ENCODE measurements around the gene DOK7.

DOK7 gene

DNA sequence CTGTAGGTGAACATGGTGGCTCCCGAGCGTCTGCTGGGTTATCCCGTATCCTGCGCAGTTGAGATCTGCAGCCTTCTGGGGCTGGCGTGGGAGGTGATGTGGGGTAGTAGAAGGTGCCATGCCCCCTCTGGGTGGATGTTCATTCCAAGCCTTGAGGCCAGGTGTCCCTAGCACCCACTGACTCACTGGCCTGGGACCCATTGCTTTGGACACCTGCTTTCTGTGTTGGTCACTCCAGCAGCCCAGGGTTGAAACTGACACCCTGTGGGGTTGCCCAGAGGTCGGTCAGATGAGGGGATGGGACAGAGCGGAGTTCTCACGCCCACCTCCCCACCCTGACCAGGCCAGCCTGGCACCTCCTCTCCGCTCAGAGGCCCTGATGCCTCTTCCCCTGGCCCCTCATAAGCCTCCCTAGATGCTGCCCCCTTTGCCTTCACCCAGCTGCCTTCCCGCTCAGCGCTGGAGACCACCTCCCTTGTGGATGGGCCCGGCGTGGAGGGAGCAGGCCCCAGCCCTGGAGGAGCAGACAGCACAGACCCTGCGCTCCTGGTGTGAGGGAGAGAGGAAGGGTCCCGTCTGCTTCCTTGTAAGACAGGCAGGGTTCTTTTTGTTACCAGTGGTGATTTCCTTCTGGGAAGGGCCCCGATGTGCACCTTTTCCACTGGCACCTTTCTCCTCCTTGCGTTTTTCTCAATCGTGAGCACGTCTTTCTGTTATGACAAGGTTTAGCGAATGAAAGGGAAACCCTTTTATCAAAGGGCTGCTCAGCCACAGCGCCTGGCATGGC lies 2.0 kb downstream of the DOK7 start:
- DNase-seq (ENCODE audit: extremely low spot score), result no peak
- ChIA-PET CTCF (interaction anchor here (1.0 kb wide), 1 partner anchor 15 kb away, joined by 3 read pairs; no protein-coding TSS in a partner anchor), POLR2A (no interaction called here)
- TF ChIP-seq, protein P1, sequence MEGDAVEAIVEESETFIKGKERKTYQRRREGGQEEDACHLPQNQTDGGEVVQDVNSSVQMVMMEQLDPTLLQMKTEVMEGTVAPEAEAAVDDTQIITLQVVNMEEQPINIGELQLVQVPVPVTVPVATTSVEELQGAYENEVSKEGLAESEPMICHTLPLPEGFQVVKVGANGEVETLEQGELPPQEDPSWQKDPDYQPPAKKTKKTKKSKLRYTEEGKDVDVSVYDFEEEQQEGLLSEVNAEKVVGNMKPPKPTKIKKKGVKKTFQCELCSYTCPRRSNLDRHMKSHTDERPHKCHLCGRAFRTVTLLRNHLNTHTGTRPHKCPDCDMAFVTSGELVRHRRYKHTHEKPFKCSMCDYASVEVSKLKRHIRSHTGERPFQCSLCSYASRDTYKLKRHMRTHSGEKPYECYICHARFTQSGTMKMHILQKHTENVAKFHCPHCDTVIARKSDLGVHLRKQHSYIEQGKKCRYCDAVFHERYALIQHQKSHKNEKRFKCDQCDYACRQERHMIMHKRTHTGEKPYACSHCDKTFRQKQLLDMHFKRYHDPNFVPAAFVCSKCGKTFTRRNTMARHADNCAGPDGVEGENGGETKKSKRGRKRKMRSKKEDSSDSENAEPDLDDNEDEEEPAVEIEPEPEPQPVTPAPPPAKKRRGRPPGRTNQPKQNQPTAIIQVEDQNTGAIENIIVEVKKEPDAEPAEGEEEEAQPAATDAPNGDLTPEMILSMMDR (IDR thresholded peaks at IDR 0.05; ENCODE audit: control extremely low read depth, extremely low read depth, low read depth, missing control alignments), result no peak

DNA sequence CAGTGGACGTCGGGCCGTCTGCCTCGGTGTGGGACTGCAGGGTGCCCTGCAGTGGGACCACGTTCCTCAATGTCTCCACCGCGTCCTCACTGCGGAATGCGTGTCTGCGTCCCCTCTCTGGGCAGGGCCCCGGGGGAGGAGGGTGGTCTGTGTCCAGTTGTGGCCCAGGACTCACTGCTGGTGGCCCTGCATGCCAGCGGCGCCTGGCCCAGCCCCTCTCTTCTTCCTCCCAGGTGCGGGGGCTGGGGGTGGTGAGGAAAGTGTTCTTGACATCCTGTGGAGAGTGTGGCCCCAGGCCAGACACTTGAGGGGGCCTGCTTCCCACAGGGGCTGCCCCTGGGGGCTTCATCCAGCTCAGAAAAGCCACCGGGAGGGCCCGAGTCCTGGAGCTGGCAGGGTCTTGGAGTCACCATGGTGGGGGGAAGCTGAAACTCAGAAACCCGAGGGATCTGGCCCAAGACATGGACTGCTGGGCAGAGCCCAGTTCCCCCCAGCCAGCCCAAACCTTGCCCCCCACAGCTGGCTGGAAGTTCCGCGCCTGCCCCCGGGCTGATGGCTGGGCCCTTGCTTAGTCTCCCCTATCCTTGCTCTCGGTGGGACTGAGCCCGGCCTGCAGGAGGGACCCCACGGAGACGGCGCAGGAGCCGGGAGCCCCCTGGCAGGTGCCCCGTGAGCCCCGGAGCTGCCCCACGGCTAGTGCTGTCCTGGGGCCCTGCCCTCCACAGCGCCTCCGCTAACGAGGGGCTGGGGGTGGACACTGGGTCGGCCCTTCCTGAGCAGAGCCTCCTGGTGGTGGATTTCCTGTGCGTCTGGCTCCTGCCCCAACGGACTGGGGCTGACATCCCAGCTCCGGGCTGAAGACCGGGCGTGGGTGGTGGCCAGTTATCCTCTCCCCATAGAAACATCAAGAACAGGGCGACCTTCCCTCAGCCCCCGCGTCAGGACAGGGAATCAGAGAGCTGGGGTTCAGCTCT lies 2.9 kb downstream of the DOK7 start:
- ChIA-PET POLR2A (no interaction called here), CTCF (interaction anchor here (1.3 kb wide), 1 partner anchor 14 kb away, joined by 7 read pairs; no protein-coding TSS in a partner anchor)
- TF ChIP-seq, protein P1 (IDR thresholded peaks at IDR 0.05; ENCODE audit: control extremely low read depth, extremely low read depth, low read depth, missing control alignments), result no peak
- DNase-seq (ENCODE audit: extremely low spot score), result no peak

GRCh38 chr4:3466691-3467600 lies 3.8 kb downstream of the DOK7 start:
- ChIA-PET POLR2A (no interaction called here), CTCF (interaction anchor here (1.1 to 1.3 kb wide), 2 partner anchors 13 to 14 kb away, joined by 5 to 7 read pairs; no protein-coding TSS in a partner anchor)
- TF ChIP-seq, protein P1 (IDR thresholded peaks at IDR 0.05; ENCODE audit: control extremely low read depth, extremely low read depth, low read depth, missing control alignments), result no peak
- no peak for DNase-seq (ENCODE audit: extremely low spot score)

GRCh38 chr4:3467601-3468031 lies 4.5 kb downstream of the DOK7 start:
- TF ChIP-seq, protein P1 (IDR thresholded peaks at IDR 0.05; ENCODE audit: control extremely low read depth, extremely low read depth, low read depth, missing control alignments), result no peak
- ChIA-PET POLR2A (no interaction called here), CTCF (interaction anchor here (1.1 kb wide), 1 partner anchor 13 kb away, joined by 5 read pairs; no protein-coding TSS in a partner anchor)
- no peak for DNase-seq (ENCODE audit: extremely low spot score)

DNA sequence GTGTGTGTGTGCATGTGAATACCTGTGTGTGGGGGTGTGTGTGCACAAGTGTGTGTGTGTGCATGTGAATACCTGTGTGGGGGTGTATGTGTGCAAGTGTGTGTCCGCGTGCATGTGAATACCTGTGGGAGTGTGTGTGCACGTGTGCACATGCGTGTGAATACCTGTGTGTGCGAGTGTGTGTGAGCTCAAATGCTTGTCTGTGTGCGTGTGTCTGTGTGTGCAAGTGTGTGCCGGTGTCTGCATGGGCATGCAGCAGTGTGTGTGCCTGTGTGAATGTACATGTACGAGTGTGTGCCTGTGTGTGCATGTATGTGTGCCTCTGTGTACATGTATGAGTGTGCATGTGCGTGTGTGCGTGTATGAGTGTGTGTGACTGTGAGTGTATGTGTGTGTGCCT lies 5.0 kb downstream of the DOK7 start:
- ChIA-PET CTCF (interaction anchor here (1.1 kb wide), 1 partner anchor 12 kb away, joined by 5 read pairs; no protein-coding TSS in a partner anchor), POLR2A (no interaction called here)
- DNase-seq (ENCODE audit: extremely low spot score), result no peak
- TF ChIP-seq, protein P1 (IDR thresholded peaks at IDR 0.05; ENCODE audit: control extremely low read depth, extremely low read depth, low read depth, missing control alignments), result no peak

Measured in GM10248 (cell line).